Stomach (tissue), 4 donors: ENCODE results near the gene EHD4.

Experiments
- EP300 ChIP-seq: sonication (generic); formaldehyde crosslinking; IDR thresholded peaks from one replicate; pipeline ENCODE4 v1.6.1; 2017; ENCODE audit warnings: antibody characterized with exemption
- POLR2A ChIP-seq, 4 donors: fragments of 450-650 bp; IDR thresholded peaks; one replicate each; pipeline ENCODE4 v1.6.1; 2016; ENCODE audit warnings: antibody characterized with exemption in 4 of 4, control low read depth in 2 of 4, mild to moderate bottlenecking in 1 of 4, moderate library complexity in 1 of 4
- POLR2AphosphoS5 ChIP-seq, 3 donors: sonication (generic); formaldehyde crosslinking; IDR thresholded peaks; one replicate each; pipeline ENCODE4 v1.6.1; 2016; ENCODE audit warnings: antibody characterized with exemption in 3 of 3
- TF ChIP-seq, protein P1 (sequence below), 7 experiments: fragments of 450-650 bp in 4 of 7; fragments of 200-600 bp in 3 of 7; sonication (generic) in 3 of 7; IDR thresholded peaks; one replicate each; pipeline ENCODE4 v1.5.1; 2016 to 2019; ENCODE audit warnings: antibody characterized with exemption in 7 of 7, control low read depth in 2 of 7, mild to moderate bottlenecking in 1 of 7

DNA sequence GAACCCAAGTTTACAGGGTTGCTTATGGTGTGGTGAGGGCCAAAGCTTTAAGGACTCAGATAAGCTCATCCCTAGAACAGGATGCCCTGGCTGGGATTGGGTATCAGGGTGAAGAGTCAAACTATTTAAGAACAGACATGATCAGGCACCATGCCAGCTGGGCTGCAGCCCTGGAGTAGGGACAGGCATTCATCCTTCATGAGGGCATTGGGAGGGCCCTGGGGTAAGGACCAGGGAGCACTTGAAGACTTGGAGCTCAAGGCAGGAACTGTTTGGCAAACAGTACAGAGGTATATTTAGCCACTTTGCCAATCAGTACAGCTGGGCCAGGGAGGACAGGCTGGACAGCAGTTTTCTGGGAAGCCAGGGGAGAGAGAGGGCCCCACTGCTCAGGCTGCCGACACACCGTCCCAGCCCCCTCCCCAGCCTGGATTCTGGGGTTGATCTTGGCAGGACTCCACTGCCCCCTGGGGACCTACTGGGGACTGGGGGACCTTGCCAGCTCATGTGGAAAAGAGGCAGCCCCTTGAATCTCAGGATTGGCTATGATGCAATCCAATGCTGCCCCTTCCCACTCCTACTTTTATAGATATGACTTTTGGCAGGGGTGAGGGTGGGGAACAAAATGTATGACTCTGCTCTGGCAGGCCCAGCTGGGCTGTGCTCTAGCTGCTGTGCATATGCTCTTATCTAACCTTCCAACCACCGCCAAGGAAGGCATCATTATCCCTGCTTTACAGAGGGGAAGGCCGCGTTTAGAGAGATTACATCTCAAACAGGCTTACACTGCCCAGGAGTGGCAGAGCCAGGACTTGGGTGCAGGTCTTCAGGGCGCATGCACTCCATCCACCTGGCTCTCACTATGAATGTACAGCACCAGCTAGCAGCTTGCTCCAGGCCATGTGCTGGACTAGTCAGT is 46.2 kb upstream of the EHD4 start:
- TF ChIP-seq, protein P1, sequence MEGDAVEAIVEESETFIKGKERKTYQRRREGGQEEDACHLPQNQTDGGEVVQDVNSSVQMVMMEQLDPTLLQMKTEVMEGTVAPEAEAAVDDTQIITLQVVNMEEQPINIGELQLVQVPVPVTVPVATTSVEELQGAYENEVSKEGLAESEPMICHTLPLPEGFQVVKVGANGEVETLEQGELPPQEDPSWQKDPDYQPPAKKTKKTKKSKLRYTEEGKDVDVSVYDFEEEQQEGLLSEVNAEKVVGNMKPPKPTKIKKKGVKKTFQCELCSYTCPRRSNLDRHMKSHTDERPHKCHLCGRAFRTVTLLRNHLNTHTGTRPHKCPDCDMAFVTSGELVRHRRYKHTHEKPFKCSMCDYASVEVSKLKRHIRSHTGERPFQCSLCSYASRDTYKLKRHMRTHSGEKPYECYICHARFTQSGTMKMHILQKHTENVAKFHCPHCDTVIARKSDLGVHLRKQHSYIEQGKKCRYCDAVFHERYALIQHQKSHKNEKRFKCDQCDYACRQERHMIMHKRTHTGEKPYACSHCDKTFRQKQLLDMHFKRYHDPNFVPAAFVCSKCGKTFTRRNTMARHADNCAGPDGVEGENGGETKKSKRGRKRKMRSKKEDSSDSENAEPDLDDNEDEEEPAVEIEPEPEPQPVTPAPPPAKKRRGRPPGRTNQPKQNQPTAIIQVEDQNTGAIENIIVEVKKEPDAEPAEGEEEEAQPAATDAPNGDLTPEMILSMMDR (IDR thresholded peaks at IDR 0.05) = no peak
- TF ChIP-seq EP300 (no peak), POLR2AphosphoS5 (IDR thresholded peaks at IDR 0.05) (no peak), POLR2A (IDR thresholded peaks at IDR 0.05) (no peak)
